BLaER1 treated with 17β-estradiol and CSF1 and Interleukin-3, amounts not matched to agents 10 nM and 100 nM (cell line): ENCODE results near the gene LHX4.

ENCODE experiments used
- H3K27ac ChIP-seq, 11 experiments: shearing (Covaris generic); formaldehyde crosslinking; 2 replicates each; pipeline ENCODE4 v1.8.1; 2022
- H3K27me3 ChIP-seq, 11 experiments: shearing (Covaris generic); formaldehyde crosslinking; 2 replicates each; pipeline ENCODE4 v1.8.1; 2022
- H3K36me3 ChIP-seq, 11 experiments: shearing (Covaris generic); formaldehyde crosslinking; 2 replicates each; pipeline ENCODE4 v1.8.1; 2022
- H3K4me1 ChIP-seq, 10 experiments: shearing (Covaris generic); formaldehyde crosslinking; 2 replicates each; pipeline ENCODE4 v1.8.1; 2022
- H3K4me2 ChIP-seq, 11 experiments: shearing (Covaris generic); formaldehyde crosslinking; 2 replicates each; pipeline ENCODE4 v1.8.1; 2022
- H3K4me3 ChIP-seq, 10 experiments: shearing (Covaris generic); formaldehyde crosslinking; 2 replicates each; pipeline ENCODE4 v1.8.1; 2022
- H3K9ac ChIP-seq, 11 experiments: shearing (Covaris generic); formaldehyde crosslinking; 2 replicates each; pipeline ENCODE4 v1.8.1; 2022
- H3K9me3 ChIP-seq, 11 experiments: shearing (Covaris generic); formaldehyde crosslinking; replicated peaks in 1 of 11; 2 replicates each; pipeline ENCODE4 v1.8.1; 2022
- H4K20me1 ChIP-seq, 11 experiments: shearing (Covaris generic); formaldehyde crosslinking; 2 replicates each; pipeline ENCODE4 v1.8.1; 2022
- Cebpa-rat ChIP-seq, 11 experiments: shearing (Covaris generic); IDR thresholded peaks; 2 replicates each; pipeline ENCODE4 v1.8.1; 2022

Gene LHX4

DNA sequence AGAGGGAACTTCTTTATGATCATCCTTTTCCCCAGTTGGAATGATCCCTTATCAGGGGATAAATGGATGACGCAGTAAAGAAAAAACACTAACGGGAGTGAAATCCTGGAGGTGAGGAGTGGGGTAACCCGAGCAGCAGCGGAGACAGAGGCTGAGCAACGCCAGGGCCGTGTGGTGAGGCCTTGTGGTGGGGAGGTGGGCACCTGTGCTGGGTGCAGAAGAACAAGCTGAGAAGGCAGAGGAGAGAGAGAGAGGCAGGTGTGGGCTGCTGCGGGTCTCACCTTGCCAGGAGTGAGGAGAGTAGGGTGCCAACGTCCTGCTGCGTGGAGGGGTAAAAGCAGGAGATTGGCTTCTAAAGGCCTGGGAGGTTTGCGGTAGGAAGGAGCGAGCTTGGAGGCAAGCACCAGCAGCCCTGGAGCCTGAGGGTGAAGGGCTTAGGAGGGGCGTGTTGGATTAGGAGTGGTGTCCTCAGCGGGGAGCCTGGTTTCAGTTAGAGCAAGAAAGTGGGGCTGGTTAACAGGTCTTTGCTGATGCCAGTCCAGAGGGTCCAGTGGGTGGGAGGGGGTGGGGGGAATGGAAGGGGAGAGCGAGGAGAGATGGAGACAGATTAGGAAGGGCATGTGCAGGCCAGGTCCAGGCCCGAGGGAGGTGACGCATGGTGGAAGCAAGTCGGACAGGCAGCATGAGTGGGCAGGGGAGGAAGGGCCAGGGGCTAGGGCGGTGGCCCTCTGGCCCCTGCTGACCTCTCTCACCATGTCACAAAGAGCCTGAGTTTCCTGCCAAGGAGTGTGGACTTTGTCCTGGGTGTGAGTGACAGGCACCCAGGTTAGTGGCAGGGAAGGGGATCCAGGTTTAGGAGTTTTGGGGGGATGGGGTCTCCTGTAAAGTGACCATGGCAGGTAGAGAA is 36.7 kb upstream of the LHX4 start:
- peaks cover 31 to 100% (median 99%) of the 10 kb centered on the region in 10 experiments for H3K4me1 ChIP-seq
- H3K9ac ChIP-seq: peak overlapping the region in 3 of 11 experiments; percentile 15 to 57 (median 28); a peak in 1 of 22 replicates
- no peak overlapping the region; a peak in 1 of 20 replicates for H3K4me3 ChIP-seq
- peaks cover 4 to 55% (median 38%) of the 10 kb centered on the region in 11 experiments; a peak in 18 of 22 replicates for H3K36me3 ChIP-seq
- H3K27ac ChIP-seq: peak overlapping the region in 7 of 11 experiments; percentile 45 to 74 (median 56); a peak in 11 of 22 replicates
- peak overlapping the region in 9 of 11 experiments; percentile 30 to 98 (median 86); a peak in 17 of 22 replicates for H3K4me2 ChIP-seq
- H4K20me1 ChIP-seq: peaks cover 0 to 26% (median 0%) of the 10 kb centered on the region in 11 experiments; a peak in 5 of 22 replicates
- TF ChIP-seq Cebpa-rat (IDR thresholded peaks at IDR 0.05): no peak
- H3K27me3 ChIP-seq: no peaks in the 10 kb centered on the region
- no peaks in the 10 kb centered on the region for H3K9me3 ChIP-seq

DNA sequence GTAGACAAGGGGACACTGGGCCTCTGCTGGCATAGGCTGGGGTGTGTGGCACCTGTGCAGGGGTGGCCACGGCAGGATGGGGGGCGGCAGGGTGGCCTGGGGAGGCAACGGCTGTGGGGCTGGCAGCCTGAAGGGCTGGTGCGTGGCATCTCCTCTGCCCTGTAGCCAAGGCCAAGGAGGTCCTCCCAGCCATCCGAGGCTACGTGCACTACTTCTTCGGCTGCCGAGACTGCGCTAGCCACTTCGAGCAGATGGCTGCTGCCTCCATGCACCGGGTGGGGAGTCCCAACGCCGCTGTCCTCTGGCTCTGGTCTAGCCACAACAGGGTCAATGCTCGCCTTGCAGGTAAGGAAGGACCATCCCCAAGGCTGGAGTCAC is 36.0 kb upstream of the LHX4 start:
- Histone ChIP-seq H3K4me2 (peak overlapping the region in 9 of 11 experiments; percentile 30 to 98 (median 86); a peak in 18 of 22 replicates), H3K27ac (peak overlapping the region in 4 of 11 experiments; percentile 23 to 59 (median 42); a peak in 7 of 22 replicates)

DNA sequence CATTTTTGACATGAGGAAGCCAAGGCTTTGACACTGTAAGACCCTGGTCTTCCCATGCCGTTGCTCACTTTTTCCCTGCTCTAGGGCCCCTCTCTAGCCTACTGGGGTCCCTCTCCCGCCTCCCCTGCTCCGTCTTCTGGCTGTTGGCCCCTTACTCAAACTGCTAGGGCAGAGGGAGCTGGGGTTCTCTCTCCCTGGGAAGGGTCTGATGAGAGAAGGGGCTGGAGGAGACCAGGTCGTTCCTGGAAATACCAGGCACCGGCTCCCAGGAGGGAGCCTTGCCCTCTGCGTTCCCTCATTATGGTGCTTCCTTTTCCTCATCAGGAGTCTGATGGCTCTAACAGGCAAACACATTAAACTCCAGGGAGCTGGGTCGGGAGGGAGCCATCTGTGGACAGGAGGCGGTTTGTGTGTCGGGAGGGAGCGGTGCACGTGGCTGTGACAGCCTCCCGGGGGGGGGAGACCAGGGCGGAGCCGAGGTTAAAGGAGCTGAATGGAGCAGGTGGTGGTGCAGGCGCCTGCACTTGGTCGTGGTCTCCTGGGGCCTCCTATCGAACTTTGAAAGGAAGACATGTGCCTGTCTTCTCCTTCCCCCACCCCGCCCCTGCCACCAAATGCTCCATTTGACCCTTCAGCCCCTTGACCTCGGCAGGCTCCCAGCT is 35.4 kb upstream of the LHX4 start:
- Histone ChIP-seq H3K27me3 (no peaks in the 10 kb centered on the region), H3K9ac (peak overlapping the region in 2 of 11 experiments; percentile 3 to 17; a peak in 4 of 22 replicates), H3K36me3 (peaks cover 4 to 60% (median 41%) of the 10 kb centered on the region in 11 experiments; a peak in 18 of 22 replicates), H3K9me3 (no peaks in the 10 kb centered on the region), H4K20me1 (peaks cover 0 to 19% (median 0%) of the 10 kb centered on the region in 11 experiments; a peak in 4 of 22 replicates), H3K4me2 (peak overlapping the region in 9 of 11 experiments; percentile 30 to 98 (median 86); a peak in 18 of 22 replicates), H3K4me3 (peak overlapping the region in 1 of 10 experiments; percentile 1; a peak in 1 of 20 replicates), H3K4me1 (peaks cover 23 to 97% (median 94%) of the 10 kb centered on the region in 10 experiments), H3K27ac (peak overlapping the region in 6 of 11 experiments; percentile 23 to 59 (median 42); a peak in 10 of 22 replicates)
- no peak for TF ChIP-seq Cebpa-rat (IDR thresholded peaks at IDR 0.05)

More for the DNA sequence above, 36.0 kb upstream of the LHX4 start:
- TF ChIP-seq Cebpa-rat (IDR thresholded peaks at IDR 0.05): no peak
- Histone ChIP-seq H3K9ac (no peak overlapping the region), H3K27me3 (no peaks in the 10 kb centered on the region), H3K4me1 (peaks cover 24 to 100% (median 98%) of the 10 kb centered on the region in 10 experiments), H4K20me1 (peaks cover 0 to 19% (median 0%) of the 10 kb centered on the region in 11 experiments; a peak in 4 of 22 replicates), H3K36me3 (peaks cover 4 to 61% (median 43%) of the 10 kb centered on the region in 11 experiments; a peak in 18 of 22 replicates), H3K9me3 (no peaks in the 10 kb centered on the region), H3K4me3 (0 out of 20 replicates have a peak overlapping the region, but pooled peaks of 1 of the 10 experiments have one; percentile 1)

DNA sequence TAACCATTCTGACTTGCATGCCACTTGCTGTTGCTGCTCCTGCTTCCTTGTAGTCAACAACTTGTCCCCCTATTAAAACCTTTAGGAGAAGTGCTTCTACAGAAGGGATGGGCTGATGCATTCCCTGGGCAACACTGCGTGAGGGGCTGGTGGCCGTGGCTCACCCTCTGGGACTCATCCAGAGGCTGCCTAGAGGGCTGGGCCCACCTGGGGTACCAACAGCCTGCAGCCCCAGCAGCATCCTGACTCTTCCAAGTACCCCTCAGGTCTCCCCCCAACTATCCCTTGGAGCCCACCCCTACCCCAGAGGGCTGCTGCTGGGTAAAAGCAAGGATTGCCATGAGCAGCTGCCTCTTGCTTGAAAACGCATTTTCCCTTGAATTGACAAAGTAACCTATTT is 34.7 kb upstream of the LHX4 start:
- H4K20me1 ChIP-seq: peaks cover 0 to 19% (median 0%) of the 10 kb centered on the region in 11 experiments; a peak in 4 of 22 replicates
- H3K36me3 ChIP-seq: peaks cover 3 to 53% (median 34%) of the 10 kb centered on the region in 11 experiments; a peak in 18 of 22 replicates

DNA sequence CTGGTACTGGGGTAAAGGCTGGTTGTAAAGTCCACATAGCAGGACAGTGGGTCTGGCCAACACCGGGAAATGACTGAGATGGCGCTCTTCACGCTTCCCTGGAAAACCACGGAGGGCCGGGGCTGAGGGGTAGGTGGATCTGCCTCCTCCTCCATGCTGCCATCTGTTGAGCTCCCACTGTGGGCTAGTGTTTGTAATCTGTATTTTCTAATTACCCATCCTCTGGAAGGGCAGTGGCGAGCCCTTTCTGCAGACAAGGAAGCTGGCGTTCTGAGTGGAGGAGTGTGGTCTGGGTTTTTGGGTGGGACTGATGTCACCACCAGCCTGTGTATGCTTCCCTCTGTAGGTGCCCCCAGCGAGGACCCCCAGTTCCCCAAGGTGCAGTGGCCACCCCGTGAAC is 34.1 kb upstream of the LHX4 start:
- no peaks in the 10 kb centered on the region for H3K9me3 ChIP-seq
- H3K27ac ChIP-seq: no peak overlapping the region
- no peak for TF ChIP-seq Cebpa-rat (IDR thresholded peaks at IDR 0.05)
- H3K4me1 ChIP-seq: peaks cover 23 to 85% (median 82%) of the 10 kb centered on the region in 10 experiments
- no peak overlapping the region for H3K4me3 ChIP-seq
- no peak overlapping the region for H3K9ac ChIP-seq
- H3K36me3 ChIP-seq: peaks cover 2 to 48% (median 29%) of the 10 kb centered on the region in 11 experiments; a peak in 18 of 22 replicates
- no peaks in the 10 kb centered on the region for H3K27me3 ChIP-seq
- peaks cover 0 to 19% (median 0%) of the 10 kb centered on the region in 11 experiments; a peak in 4 of 22 replicates for H4K20me1 ChIP-seq
- peak overlapping the region in 8 of 11 experiments; percentile 48 to 98 (median 87); a peak in 16 of 22 replicates for H3K4me2 ChIP-seq

More for the DNA sequence above, 34.7 kb upstream of the LHX4 start:
- no peak overlapping the region; a peak in 1 of 22 replicates for H3K9ac ChIP-seq
- H3K4me1 ChIP-seq: peaks cover 23 to 90% (median 87%) of the 10 kb centered on the region in 10 experiments
- H3K9me3 ChIP-seq: no peaks in the 10 kb centered on the region
- no peaks in the 10 kb centered on the region for H3K27me3 ChIP-seq
- no peak for TF ChIP-seq Cebpa-rat (IDR thresholded peaks at IDR 0.05)
- 0 out of 22 replicates have a peak overlapping the region, but pooled peaks of 1 of the 11 experiments have one; percentile 30 for H3K27ac ChIP-seq
- H3K4me2 ChIP-seq: peak overlapping the region in 8 of 11 experiments; percentile 48 to 98 (median 87); a peak in 16 of 22 replicates
- H3K4me3 ChIP-seq: no peak overlapping the region; a peak in 1 of 20 replicates

DNA sequence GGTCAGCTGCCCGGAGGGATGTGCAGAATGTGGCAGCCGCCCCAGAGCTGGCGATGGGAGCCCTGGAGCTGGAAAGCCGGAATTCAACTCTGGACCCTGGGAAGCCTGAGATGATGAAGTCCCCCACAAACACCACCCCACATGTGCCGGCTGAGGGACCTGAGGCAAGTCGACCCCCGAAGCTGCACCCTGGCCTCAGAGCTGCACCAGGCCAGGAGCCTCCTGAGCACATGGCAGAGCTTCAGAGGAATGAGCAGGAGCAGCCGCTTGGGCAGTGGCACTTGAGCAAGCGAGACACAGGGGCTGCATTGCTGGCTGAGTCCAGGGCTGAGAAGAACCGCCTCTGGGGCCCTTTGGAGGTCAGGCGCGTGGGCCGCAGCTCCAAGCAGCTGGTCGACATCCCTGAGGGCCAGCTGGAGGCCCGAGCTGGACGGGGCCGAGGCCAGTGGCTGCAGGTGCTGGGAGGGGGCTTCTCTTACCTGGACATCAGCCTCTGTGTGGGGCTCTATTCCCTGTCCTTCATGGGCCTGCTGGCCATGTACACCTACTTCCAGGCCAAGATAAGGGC is 33.5 kb upstream of the LHX4 start:
- Histone ChIP-seq H3K4me2 (peak overlapping the region in 8 of 11 experiments; percentile 48 to 98 (median 87); a peak in 14 of 22 replicates), H3K9ac (no peak overlapping the region)
- no peak for TF ChIP-seq Cebpa-rat (IDR thresholded peaks at IDR 0.05)

DNA sequence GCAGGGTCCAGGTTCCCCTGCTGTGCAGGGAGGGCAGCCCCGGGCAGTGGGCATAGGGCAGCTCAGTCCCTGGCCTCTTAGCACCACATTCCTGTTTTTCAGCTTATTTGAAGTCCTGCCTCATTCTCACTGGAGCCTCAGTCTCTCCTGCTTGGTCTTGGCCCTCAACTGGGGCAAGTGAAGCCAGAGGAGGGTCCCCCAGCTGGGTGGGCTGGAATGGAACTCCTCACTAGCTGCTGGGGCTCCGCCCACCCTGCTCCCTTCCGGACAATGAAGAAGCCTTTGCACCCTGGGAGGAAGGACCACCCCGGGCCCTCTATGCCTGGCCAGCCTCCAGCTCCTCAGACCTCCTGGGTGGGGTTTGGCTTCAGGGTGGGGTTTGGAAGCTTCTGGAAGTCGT is 32.8 kb upstream of the LHX4 start:
- H3K4me2 ChIP-seq: peak overlapping the region in 9 of 11 experiments; percentile 18 to 98 (median 63); a peak in 18 of 22 replicates

More for the DNA sequence above, 33.5 kb upstream of the LHX4 start:
- peaks cover 0 to 42% (median 23%) of the 10 kb centered on the region in 11 experiments; a peak in 15 of 22 replicates for H3K36me3 ChIP-seq
- no peaks in the 10 kb centered on the region for H3K27me3 ChIP-seq
- no peak overlapping the region for H3K27ac ChIP-seq
- peaks cover 18 to 79% (median 76%) of the 10 kb centered on the region in 10 experiments for H3K4me1 ChIP-seq
- no peaks in the 10 kb centered on the region for H3K9me3 ChIP-seq
- peaks cover 0 to 13% (median 0%) of the 10 kb centered on the region in 11 experiments; a peak in 3 of 22 replicates for H4K20me1 ChIP-seq
- H3K4me3 ChIP-seq: no peak overlapping the region

More for the DNA sequence above, 32.8 kb upstream of the LHX4 start:
- Histone ChIP-seq H3K27ac (0 out of 22 replicates have a peak overlapping the region, but pooled peaks of 1 of the 11 experiments have one; percentile 25), H3K4me1 (peaks cover 11 to 72% (median 69%) of the 10 kb centered on the region in 10 experiments), H3K9ac (no peak overlapping the region), H3K36me3 (peaks cover 0 to 41% (median 22%) of the 10 kb centered on the region in 11 experiments; a peak in 14 of 22 replicates), H3K27me3 (no peaks in the 10 kb centered on the region), H4K20me1 (peaks cover 0 to 13% (median 0%) of the 10 kb centered on the region in 11 experiments; a peak in 3 of 22 replicates), H3K9me3 (no peaks in the 10 kb centered on the region), H3K4me3 (no peak overlapping the region)
- TF ChIP-seq Cebpa-rat (IDR thresholded peaks at IDR 0.05): no peak
